Neuronal stem cell (in vitro differentiated cells): ENCODE measurements around the gene ZAP70.

Source experiments
- DNase-seq: peaks from one replicate; pipeline ENCODE4 v3.0.0-alpha.2; 2013; ENCODE audit warnings: low spot score
- H2AFZ ChIP-seq: one replicate; pipeline ENCODE4 v1.6.1; 2013; ENCODE audit warnings: mild to moderate bottlenecking, low read length, inconsistent platforms
- H2AK5ac ChIP-seq: 2 replicates; pipeline ENCODE4 v1.6.1; 2013; ENCODE audit warnings: low read depth, mild to moderate bottlenecking, inconsistent platforms, low read length, moderate library complexity, mixed read lengths
- H2BK120ac ChIP-seq: 2 replicates; pipeline ENCODE4 v1.6.1; 2013; ENCODE audit warnings: low read depth, mild to moderate bottlenecking, inconsistent platforms, low read length, moderate library complexity, mixed read lengths
- H2BK12ac ChIP-seq: one replicate; pipeline ENCODE4 v1.6.1; 2013; ENCODE audit warnings: low read length, inconsistent platforms
- H2BK15ac ChIP-seq: 2 replicates; pipeline ENCODE4 v1.6.1; 2013; ENCODE audit warnings: mild to moderate bottlenecking, low read length, inconsistent platforms, mixed read lengths
- H2BK5ac ChIP-seq: one replicate; pipeline ENCODE4 v1.6.1; 2013; ENCODE audit warnings: inconsistent platforms, mild to moderate bottlenecking, low read length, moderate library complexity
- H3K14ac ChIP-seq: one replicate; pipeline ENCODE4 v1.6.1; 2013; ENCODE audit warnings: low read length, inconsistent platforms
- H3K18ac ChIP-seq: 2 replicates; pipeline ENCODE4 v1.6.1; 2013; ENCODE audit warnings: low read length, inconsistent platforms
- H3K23ac ChIP-seq: 2 replicates; pipeline ENCODE4 v1.6.1; 2013; ENCODE audit warnings: low read depth, mild to moderate bottlenecking, mixed read lengths, low read length, inconsistent platforms; ENCODE audit not compliant: poor library complexity
- H3K27ac ChIP-seq: replicated peaks from 3 replicates; pipeline ENCODE4 v1.5.1; 2013; ENCODE audit warnings: low read length, inconsistent platforms
- H3K27me3 ChIP-seq, 3 experiments: 2 replicates each; pipeline ENCODE4 v1.6.1; 2013; ENCODE audit warnings: low read length in 3 of 3, mild to moderate bottlenecking in 2 of 3, inconsistent platforms in 1 of 3, low read depth in 1 of 3, mixed read lengths in 1 of 3, moderate library complexity in 1 of 3; ENCODE audit not compliant: control insufficient read depth in 3 of 3, insufficient read depth in 3 of 3
- H3K36me3 ChIP-seq, 2 donors: replicated peaks in 1 of 2; 2 replicates each; pipeline ENCODE4 v1.6.1; 2013; ENCODE audit warnings: low read length in 2 of 2; ENCODE audit not compliant: control insufficient read depth in 2 of 2, insufficient read depth in 2 of 2
- H3K4ac ChIP-seq: 2 replicates; pipeline ENCODE4 v1.6.1; 2013; ENCODE audit warnings: inconsistent platforms, mild to moderate bottlenecking, low read length, moderate library complexity
- H3K4me1 ChIP-seq, 2 donors: 1 replicate in 1 of 2; 2 replicates in 1 of 2; pipeline ENCODE4 v1.6.1; 2013; ENCODE audit warnings: low read length in 2 of 2, low read depth in 1 of 2; ENCODE audit not compliant: control insufficient read depth in 2 of 2, insufficient read depth in 1 of 2
- H3K4me2 ChIP-seq: one replicate; pipeline ENCODE4 v1.6.1; 2013; ENCODE audit warnings: mild to moderate bottlenecking, low read length, inconsistent platforms; ENCODE audit not compliant: insufficient read depth, poor library complexity, severe bottlenecking
- H3K4me3 ChIP-seq, 2 donors: 2 replicates each; pipeline ENCODE4 v1.5.1; 2013; ENCODE audit warnings: low read length in 2 of 2, mild to moderate bottlenecking in 2 of 2, inconsistent platforms in 1 of 2, moderate library complexity in 1 of 2
- H3K79me1 ChIP-seq: one replicate; pipeline ENCODE4 v1.6.1; 2013; ENCODE audit warnings: low read depth, mild to moderate bottlenecking, inconsistent platforms, low read length, moderate library complexity
- H3K9ac ChIP-seq: one replicate; pipeline ENCODE4 v1.6.1; 2013; ENCODE audit warnings: mild to moderate bottlenecking, low read depth, low read length, inconsistent platforms; ENCODE audit not compliant: poor library complexity
- H3K9me3 ChIP-seq, 2 donors: replicated peaks in 1 of 2; 2 replicates each; pipeline versions ENCODE3 to v1.6.1; 2013; ENCODE audit warnings: low read length in 2 of 2, mild to moderate bottlenecking in 2 of 2, inconsistent platforms in 1 of 2, low read depth in 1 of 2, mixed read lengths in 1 of 2, moderate library complexity in 1 of 2; ENCODE audit not compliant: control insufficient read depth in 2 of 2, insufficient read depth in 1 of 2
- H4K8ac ChIP-seq: one replicate; pipeline ENCODE4 v1.6.1; 2013; ENCODE audit warnings: low read depth, mild to moderate bottlenecking, inconsistent platforms, low read length, moderate library complexity
- H4K91ac ChIP-seq: one replicate; pipeline ENCODE4 v1.6.1; 2013; ENCODE audit warnings: low read length, low read depth, mild to moderate bottlenecking, inconsistent platforms; ENCODE audit not compliant: poor library complexity
- WGBS, 2 donors: extraction: QIAGEN DNeasy Blood & Tissue Kit; methylation state at CpG; one replicate each; pipeline ENCODE4 v1.1.7; 2013; ENCODE audit warnings: missing lambda C conversion rate in 2 of 2, mixed read lengths in 1 of 2; ENCODE audit not compliant: insufficient read length in 2 of 2, insufficient replicate concordance in 1 of 2; ENCODE audit errors: extremely low coverage in 2 of 2; 5-methylcytosine and 5-hydroxymethylcytosine counted together

The ZAP70 gene

GRCh38 chr2:97702731-97703470 is 10.5 kb upstream of the ZAP70 start:
- no peaks in the 10 kb centered on the region for H3K27me3 ChIP-seq
- DNase-seq: no peak
- H3K23ac ChIP-seq: no peak overlapping the region
- H3K36me3 ChIP-seq: no peaks in the 10 kb centered on the region
- no peaks in the 10 kb centered on the region for H3K79me1 ChIP-seq
- no peak overlapping the region for H3K9ac ChIP-seq
- H3K4ac ChIP-seq: no peak overlapping the region
- H2BK12ac ChIP-seq: no peak overlapping the region
- H2AK5ac ChIP-seq: no peak overlapping the region
- H3K4me2 ChIP-seq: no peak overlapping the region
- no peaks in the 10 kb centered on the region for H3K9me3 ChIP-seq
- H4K8ac ChIP-seq: no peak overlapping the region
- H2BK120ac ChIP-seq: no peak overlapping the region
- H3K18ac ChIP-seq: no peak overlapping the region
- no CpG with 5 or more reads among the region's 19 CpGs for WGBS, 2 donors
- H3K4me1 ChIP-seq: peaks cover 2 to 4% of the 10 kb centered on the region in 2 donors
- no peak overlapping the region for H2BK15ac ChIP-seq
- H3K14ac ChIP-seq: no peak overlapping the region
- no peak overlapping the region for H3K27ac ChIP-seq
- H3K4me3 ChIP-seq: no peak overlapping the region
- no peak overlapping the region for H2BK5ac ChIP-seq
- H2AFZ ChIP-seq: no peak overlapping the region
- H4K91ac ChIP-seq: no peak overlapping the region

GRCh38 chr2:97703741-97704140 is 9.6 kb upstream of the ZAP70 start:
- Histone ChIP-seq H3K4me1 (peaks cover 2 to 4% of the 10 kb centered on the region in 2 donors), H3K4me3 (no peak overlapping the region), H3K4ac (no peak overlapping the region), H3K27me3 (no peaks in the 10 kb centered on the region), H3K4me2 (no peak overlapping the region), H3K9ac (no peak overlapping the region), H2BK5ac (no peak overlapping the region), H3K23ac (no peak overlapping the region), H2AK5ac (no peak overlapping the region), H2BK12ac (no peak overlapping the region), H4K91ac (no peak overlapping the region), H3K9me3 (no peaks in the 10 kb centered on the region), H2BK15ac (no peak overlapping the region), H2AFZ (no peak overlapping the region), H3K27ac (no peak overlapping the region), H3K36me3 (no peaks in the 10 kb centered on the region), H3K14ac (no peak overlapping the region), H3K18ac (no peak overlapping the region), H3K79me1 (no peaks in the 10 kb centered on the region), H4K8ac (no peak overlapping the region), H2BK120ac (no peak overlapping the region)
- no CpG with 5 or more reads among the region's 3 CpGs for WGBS, 2 donors
- DNase-seq: no peak

- Histone ChIP-seq H3K18ac (no peak overlapping the region), H3K4me3 (no peak overlapping the region), H2BK5ac (no peak overlapping the region), H2BK15ac (no peak overlapping the region), H2BK12ac (no peak overlapping the region), H3K27ac (no peak overlapping the region), H2BK120ac (no peak overlapping the region), H3K4ac (no peak overlapping the region), H3K9ac (no peak overlapping the region), H3K79me1 (no peaks in the 10 kb centered on the region), H2AK5ac (no peak overlapping the region), H3K4me1 (peaks cover 2 to 4% of the 10 kb centered on the region in 2 donors), H3K14ac (no peak overlapping the region), H3K9me3 (no peaks in the 10 kb centered on the region), H3K4me2 (no peak overlapping the region), H3K27me3 (no peaks in the 10 kb centered on the region), H3K23ac (no peak overlapping the region), H2AFZ (no peak overlapping the region), H4K91ac (no peak overlapping the region), H4K8ac (no peak overlapping the region), H3K36me3 (no peaks in the 10 kb centered on the region)
- no peak for DNase-seq
- WGBS, 2 donors: no CpG with 5 or more reads among the region's 5 CpGs
These were observed 8.4 kb upstream of the ZAP70 start for GRCh38 chr2:97704989-97705388.

- Histone ChIP-seq H3K18ac (no peak overlapping the region), H2BK120ac (no peak overlapping the region), H3K9ac (no peak overlapping the region), H2AK5ac (no peak overlapping the region), H2BK15ac (no peak overlapping the region), H3K4me3 (no peak overlapping the region), H3K27ac (no peak overlapping the region), H3K79me1 (peaks cover 3% of the 10 kb centered on the region), H4K8ac (no peak overlapping the region), H3K27me3 (no peaks in the 10 kb centered on the region), H2BK12ac (no peak overlapping the region), H4K91ac (no peak overlapping the region), H3K9me3 (no peaks in the 10 kb centered on the region), H3K36me3 (no peaks in the 10 kb centered on the region), H3K4me1 (peaks cover 1 to 4% of the 10 kb centered on the region in 2 donors), H2AFZ (no peak overlapping the region), H3K23ac (no peak overlapping the region), H3K4me2 (no peak overlapping the region), H3K14ac (no peak overlapping the region), H2BK5ac (no peak overlapping the region), H3K4ac (no peak overlapping the region)
- no peak for DNase-seq
- no CpG with 5 or more reads among the region's 13 CpGs for WGBS, 2 donors
These were observed 7.3 kb upstream of the ZAP70 start for GRCh38 chr2:97706112-97706511.
